ENCODE measurements around the gene PTPN3.

Gene PTPN3

GRCh38 chr9:109418827-109419226 is 79.3 kb downstream of the PTPN3 start:
- TF ChIP-seq CTCF (conservative IDR thresholded peaks at IDR 0.05; ENCODE audit: low read length), result no peak
- H3K4me3 ChIP-seq (ENCODE audit: low read length), result no peak overlapping the region
- DNase-seq (ENCODE audit: low read depth), result no peak

GRCh38 chr9:109417585-109418544 is 80.2 kb downstream of the PTPN3 start:
- no peak overlapping the region for H3K4me3 ChIP-seq (ENCODE audit: low read length)
- no peak for TF ChIP-seq CTCF (conservative IDR thresholded peaks at IDR 0.05; ENCODE audit: low read length)
- no peak for DNase-seq (ENCODE audit: low read depth)

GRCh38 chr9:109417054-109417453 is 81.1 kb downstream of the PTPN3 start:
- DNase-seq (ENCODE audit: low read depth), result no peak
- H3K4me3 ChIP-seq (ENCODE audit: low read length), result no peak overlapping the region
- no peak for TF ChIP-seq CTCF (conservative IDR thresholded peaks at IDR 0.05; ENCODE audit: low read length)

- TF ChIP-seq CTCF (conservative IDR thresholded peaks at IDR 0.05; ENCODE audit: low read length), result no peak
- H3K4me3 ChIP-seq (ENCODE audit: low read length), result no peak overlapping the region
- no peak for DNase-seq (ENCODE audit: low read depth)
Measured at GRCh38 chr9:109416135-109416706, 81.9 kb downstream of the PTPN3 start.

- DNase-seq (ENCODE audit: low read depth), result no peak
- no peak overlapping the region for H3K4me3 ChIP-seq (ENCODE audit: low read length)
- no peak for TF ChIP-seq CTCF (conservative IDR thresholded peaks at IDR 0.05; ENCODE audit: low read length)
Measured at GRCh38 chr9:109414125-109414785, 83.9 kb downstream of the PTPN3 start.

GRCh38 chr9:109411798-109412352 is 86.2 kb downstream of the PTPN3 start:
- DNase-seq (ENCODE audit: low read depth), result peak; percentile 53
- no peak overlapping the region for H3K4me3 ChIP-seq (ENCODE audit: low read length)

More at GRCh38 chr9:109411798-109412352, 86.2 kb downstream of the PTPN3 start:
- peak; percentile 92 for TF ChIP-seq CTCF (conservative IDR thresholded peaks at IDR 0.05; ENCODE audit: low read length)
